H9 (cell line): ENCODE data around the gene MED13L. TPM values are rescaled to one million over a fixed set of nuclear protein-coding genes. Genes with fewer than 3 reads are reported as not detected.

ENCODE experiments used
- DNase-seq: peaks from one replicate; pipeline ENCODE4 v3.0.0-alpha.2; 2017
- H2AFZ ChIP-seq: one replicate; pipeline ENCODE4 v1.6.1; 2013; ENCODE audit warnings: mild to moderate bottlenecking, low read length, control low read depth, moderate library complexity
- H2AK5ac ChIP-seq: 2 replicates; pipeline ENCODE4 v1.6.1; 2013; ENCODE audit warnings: low read length, control low read depth, mixed read lengths; ENCODE audit not compliant: insufficient read length
- H2BK120ac ChIP-seq: one replicate; pipeline ENCODE4 v1.6.1; 2013; ENCODE audit warnings: low read depth, mild to moderate bottlenecking, low read length, control low read depth, inconsistent platforms; ENCODE audit not compliant: poor library complexity, severe bottlenecking
- H2BK12ac ChIP-seq: 2 replicates; pipeline ENCODE4 v1.6.1; 2013; ENCODE audit warnings: low read length, control low read depth, mixed read lengths, low read depth; ENCODE audit not compliant: insufficient read length
- H2BK15ac ChIP-seq: 2 replicates; pipeline ENCODE4 v1.6.1; 2013; ENCODE audit warnings: low read depth, low read length, control low read depth
- H2BK20ac ChIP-seq: one replicate; pipeline ENCODE4 v1.6.1; 2013; ENCODE audit warnings: low read depth, mild to moderate bottlenecking, low read length, control low read depth, inconsistent platforms; ENCODE audit not compliant: poor library complexity, severe bottlenecking
- H2BK5ac ChIP-seq: 2 replicates; pipeline ENCODE4 v1.6.1; 2013; ENCODE audit warnings: low read length, control low read depth, mixed read lengths; ENCODE audit not compliant: insufficient read length
- H3K14ac ChIP-seq: 2 replicates; pipeline ENCODE4 v1.6.1; 2013; ENCODE audit warnings: low read length, control low read depth; ENCODE audit not compliant: insufficient read depth
- H3K18ac ChIP-seq: 2 replicates; pipeline ENCODE4 v1.6.1; 2013; ENCODE audit warnings: low read depth, mild to moderate bottlenecking, mixed read lengths, low read length, control low read depth; ENCODE audit not compliant: insufficient read length
- H3K23ac ChIP-seq: 2 replicates; pipeline ENCODE4 v1.6.1; 2013; ENCODE audit warnings: low read length, control low read depth, mixed read lengths, low read depth; ENCODE audit not compliant: insufficient read length
- H3K23me2 ChIP-seq: 2 replicates; pipeline ENCODE4 v1.6.1; 2013; ENCODE audit warnings: low read depth, mild to moderate bottlenecking, mixed read lengths, low read length, control low read depth; ENCODE audit not compliant: insufficient read length, poor library complexity, severe bottlenecking
- H3K27ac ChIP-seq: 2 replicates; pipeline ENCODE4 v1.5.1; 2013; ENCODE audit warnings: low read length, control low read depth, mixed read lengths, low read depth; ENCODE audit not compliant: insufficient read length
- H3K27me3 ChIP-seq: 2 replicates; pipeline ENCODE4 v1.6.1; 2013; ENCODE audit warnings: low read length, control low read depth, inconsistent platforms; ENCODE audit not compliant: insufficient read depth
- H3K4ac ChIP-seq: 2 replicates; pipeline ENCODE4 v1.6.1; 2013; ENCODE audit warnings: low read depth, mild to moderate bottlenecking, control low read depth, inconsistent platforms, low read length, moderate library complexity
- H3K4me1 ChIP-seq: 2 replicates; pipeline ENCODE4 v1.6.1; 2013; ENCODE audit warnings: low read length, control low read depth, inconsistent platforms; ENCODE audit not compliant: insufficient read depth
- H3K4me2 ChIP-seq: 2 replicates; pipeline ENCODE4 v1.6.1; 2013; ENCODE audit warnings: low read length, control low read depth, mixed read lengths; ENCODE audit not compliant: insufficient read length, insufficient read depth
- H3K56ac ChIP-seq: 2 replicates; pipeline ENCODE4 v1.6.1; 2013; ENCODE audit warnings: low read depth, mild to moderate bottlenecking, mixed read lengths, low read length, control low read depth; ENCODE audit not compliant: insufficient read length
- H3K79me1 ChIP-seq: 2 replicates; pipeline ENCODE4 v1.6.1; 2013; ENCODE audit warnings: low read depth, mild to moderate bottlenecking, moderate library complexity, low read length, control low read depth, inconsistent platforms; ENCODE audit not compliant: insufficient read depth, poor library complexity, severe bottlenecking
- H3K79me2 ChIP-seq: 2 replicates; pipeline ENCODE4 v1.6.1; 2013; ENCODE audit warnings: low read length, control low read depth, inconsistent platforms; ENCODE audit not compliant: insufficient read depth
- H3K9ac ChIP-seq: 2 replicates; pipeline ENCODE4 v1.6.1; 2013; ENCODE audit warnings: low read length, control low read depth, mixed read lengths; ENCODE audit not compliant: insufficient read length; ENCODE audit errors: extremely low read depth
- H3K9me3 ChIP-seq: one replicate; pipeline ENCODE4 v1.6.1; 2013; ENCODE audit warnings: low read depth, low read length, inconsistent platforms; ENCODE audit not compliant: control insufficient read depth
- H3T11ph ChIP-seq: one replicate; pipeline ENCODE4 v1.6.1; 2013; ENCODE audit warnings: mild to moderate bottlenecking, low read length, control low read depth, inconsistent platforms
- H4K20me1 ChIP-seq: one replicate; pipeline ENCODE4 v1.6.1; 2013; ENCODE audit not compliant: control insufficient read depth, insufficient read length, insufficient read depth
- H4K5ac ChIP-seq: 2 replicates; pipeline ENCODE4 v1.6.1; 2013; ENCODE audit warnings: low read depth, mild to moderate bottlenecking, mixed read lengths, low read length, control low read depth; ENCODE audit not compliant: insufficient read length
- H4K8ac ChIP-seq: replicated peaks from 2 replicates; pipeline ENCODE4 v1.6.1; 2013; ENCODE audit warnings: low read length, control low read depth, mixed read lengths, low read depth; ENCODE audit not compliant: insufficient read length
- H4K91ac ChIP-seq: 2 replicates; pipeline ENCODE4 v1.6.1; 2013; ENCODE audit warnings: low read depth, mild to moderate bottlenecking, moderate library complexity, mixed read lengths, low read length, control low read depth; ENCODE audit not compliant: insufficient read length
- H3K27ac Mint-ChIP-seq, 3 experiments: 2 replicates in 2 of 3; 3 replicates in 1 of 3; pipeline ENCODE4 v1.8.0; 2020 to 2021; ENCODE audit warnings: mixed read lengths in 3 of 3, mild to moderate bottlenecking in 1 of 3, moderate library complexity in 1 of 3
- H3K27me3 Mint-ChIP-seq: 2 replicates; pipeline ENCODE4 v1.8.0; 2021; ENCODE audit warnings: low read depth, mild to moderate bottlenecking, moderate library complexity, mixed read lengths
- H3K36me3 Mint-ChIP-seq, 3 experiments: 2 replicates in 2 of 3; 3 replicates in 1 of 3; pipeline ENCODE4 v1.8.0; 2020 to 2021; ENCODE audit warnings: low read depth in 3 of 3, mixed read lengths in 3 of 3; ENCODE audit not compliant: insufficient read depth in 1 of 3
- H3K4me1 Mint-ChIP-seq, 2 experiments: 2 replicates each; pipeline ENCODE4 v1.8.0; 2020; ENCODE audit warnings: mixed read lengths in 2 of 2
- H3K4me3 Mint-ChIP-seq, 2 experiments: 2 replicates in 1 of 2; 3 replicates in 1 of 2; pipeline ENCODE4 v1.8.0; 2020 to 2021; ENCODE audit warnings: mild to moderate bottlenecking in 2 of 2, mixed read lengths in 2 of 2, moderate library complexity in 1 of 2
- H3K9me3 Mint-ChIP-seq, 2 experiments: 2 replicates in 1 of 2; 3 replicates in 1 of 2; pipeline ENCODE4 v1.8.0; 2020; ENCODE audit warnings: mild to moderate bottlenecking in 2 of 2, mixed read lengths in 2 of 2, moderate library complexity in 1 of 2
- WGBS: extraction: QIAGEN DNeasy Blood & Tissue Kit; methylation state at CpG from one replicate; pipeline ENCODE4 v1.1.7; 2013; ENCODE audit warnings: missing lambda C conversion rate, low lambda C conversion rate, mixed read lengths; ENCODE audit not compliant: insufficient read length; ENCODE audit errors: extremely low coverage; 5-methylcytosine and 5-hydroxymethylcytosine counted together
- total RNA-seq: library from RNA; stranded (reverse); gene quantifications from 2 replicates; pipeline ENCODE4 v1.2.1, GENCODE V29; 2021
- TF ChIP-seq, protein P1 (sequence below): fragments of 200-600 bp; sonication (generic); conservative IDR thresholded peaks from 3 replicates; pipeline ENCODE4 v1.8.0; 2021; ENCODE audit warnings: antibody characterized with exemption, mild to moderate bottlenecking

MED13L gene
- total RNA-seq, 1 experiment from 2014 or later: 52.4 TPM

DNA sequence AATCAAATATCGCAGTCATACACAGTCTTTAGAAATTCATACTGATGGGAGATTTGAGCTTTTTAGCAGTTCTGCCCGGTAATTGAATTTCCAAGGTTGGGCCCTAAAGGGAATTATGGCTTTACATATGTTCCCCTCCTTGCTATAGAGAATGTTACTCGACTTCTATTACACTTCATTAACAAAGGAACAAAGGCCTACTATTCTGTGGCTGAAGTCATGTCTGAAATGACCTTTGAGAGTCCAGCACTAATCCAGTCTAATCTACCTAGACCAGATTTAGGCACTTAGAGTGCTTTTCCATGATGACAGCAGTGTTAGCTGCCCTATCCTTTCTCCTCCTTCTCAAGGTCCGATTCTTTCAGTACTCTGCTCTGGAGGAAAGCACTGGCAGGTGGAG lies 305.3 kb downstream of the MED13L start:
- H3K9me3 Mint-ChIP-seq: no peaks in the 10 kb centered on the region
- Histone ChIP-seq H3K79me1 (no peaks in the 10 kb centered on the region), H2AFZ (no peak overlapping the region), H3K9ac (no peak overlapping the region), H3K4ac (no peak overlapping the region), H3K9me3 (no peaks in the 10 kb centered on the region), H3K23me2 (no peaks in the 10 kb centered on the region), H3K79me2 (no peaks in the 10 kb centered on the region), H4K5ac (no peak overlapping the region), H2AK5ac (no peak overlapping the region), H4K20me1 (no peaks in the 10 kb centered on the region), H3K27ac (no peak overlapping the region), H2BK15ac (no peak overlapping the region), H3K23ac (no peak overlapping the region), H2BK12ac (no peak overlapping the region), H3K18ac (no peak overlapping the region), H3K27me3 (no peaks in the 10 kb centered on the region), H3K14ac (no peak overlapping the region), H2BK5ac (no peak overlapping the region), H3K4me1 (no peaks in the 10 kb centered on the region), H4K91ac (no peak overlapping the region), H2BK20ac (no peak overlapping the region), H4K8ac (no peak overlapping the region), H3T11ph (no peak overlapping the region), H3K56ac (no peak overlapping the region), H2BK120ac (no peak overlapping the region), H3K4me2 (no peak overlapping the region)
- peaks cover 12 to 43% (median 39%) of the 10 kb centered on the region in 3 experiments; a peak in 6 of 7 replicates for H3K36me3 Mint-ChIP-seq
- peak overlapping the region in 1 of 3 experiments; percentile 76; a peak in 2 of 7 replicates for H3K27ac Mint-ChIP-seq
- no peaks in the 10 kb centered on the region for H3K27me3 Mint-ChIP-seq
- no peak for DNase-seq
- TF ChIP-seq, protein P1, sequence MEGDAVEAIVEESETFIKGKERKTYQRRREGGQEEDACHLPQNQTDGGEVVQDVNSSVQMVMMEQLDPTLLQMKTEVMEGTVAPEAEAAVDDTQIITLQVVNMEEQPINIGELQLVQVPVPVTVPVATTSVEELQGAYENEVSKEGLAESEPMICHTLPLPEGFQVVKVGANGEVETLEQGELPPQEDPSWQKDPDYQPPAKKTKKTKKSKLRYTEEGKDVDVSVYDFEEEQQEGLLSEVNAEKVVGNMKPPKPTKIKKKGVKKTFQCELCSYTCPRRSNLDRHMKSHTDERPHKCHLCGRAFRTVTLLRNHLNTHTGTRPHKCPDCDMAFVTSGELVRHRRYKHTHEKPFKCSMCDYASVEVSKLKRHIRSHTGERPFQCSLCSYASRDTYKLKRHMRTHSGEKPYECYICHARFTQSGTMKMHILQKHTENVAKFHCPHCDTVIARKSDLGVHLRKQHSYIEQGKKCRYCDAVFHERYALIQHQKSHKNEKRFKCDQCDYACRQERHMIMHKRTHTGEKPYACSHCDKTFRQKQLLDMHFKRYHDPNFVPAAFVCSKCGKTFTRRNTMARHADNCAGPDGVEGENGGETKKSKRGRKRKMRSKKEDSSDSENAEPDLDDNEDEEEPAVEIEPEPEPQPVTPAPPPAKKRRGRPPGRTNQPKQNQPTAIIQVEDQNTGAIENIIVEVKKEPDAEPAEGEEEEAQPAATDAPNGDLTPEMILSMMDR: no peak
- H3K4me1 Mint-ChIP-seq: peaks cover 0 to 2% of the 10 kb centered on the region in 2 experiments; a peak in 2 of 4 replicates
- H3K4me3 Mint-ChIP-seq: no peak overlapping the region
- WGBS: no CpG with 5 or more reads among the region's 4 CpGs
